Tibial nerve (tissue), 4 donors: Measurements from ENCODE around the gene KCNJ1. TPM values are rescaled to one million over a fixed set of nuclear protein-coding genes. Genes with fewer than 3 reads are reported as not detected.

Experiments
- DNase-seq, 2 donors: peaks; one replicate each; pipeline ENCODE4 v3.0.0-alpha.2; 2019; ENCODE audit warnings: low spot score in 2 of 2
- H3K27ac ChIP-seq, 4 donors: fragments of 200-600 bp; sonication (generic) in 3 of 4; one replicate each; pipeline ENCODE4 v1.5.1; 2017 to 2019; ENCODE audit warnings: mild to moderate bottlenecking in 1 of 4
- H3K27me3 ChIP-seq, 2 donors: fragments of 200-600 bp; sonication (generic) in 1 of 2; one replicate each; pipeline versions ENCODE4 v1.5.1 to v1.6.0; 2017 to 2019
- H3K36me3 ChIP-seq, 3 donors: fragments of 200-600 bp; sonication (generic); one replicate each; pipeline ENCODE4 v1.5.1; 2018 to 2019
- H3K4me1 ChIP-seq, 4 donors: fragments of 200-600 bp; sonication (generic) in 3 of 4; one replicate each; pipeline ENCODE4 v1.5.1; 2017 to 2019
- H3K4me3 ChIP-seq, 4 donors: fragments of 200-600 bp; sonication (generic) in 3 of 4; one replicate each; pipeline ENCODE4 v1.5.1; 2017 to 2019; ENCODE audit warnings: mild to moderate bottlenecking in 1 of 4, moderate library complexity in 1 of 4
- H3K9me3 ChIP-seq, 4 donors: fragments of 200-600 bp; sonication (generic) in 3 of 4; one replicate each; pipeline ENCODE4 v1.5.1; 2017 to 2019
- EP300 ChIP-seq, 2 donors: sonication (generic); formaldehyde crosslinking; IDR thresholded peaks; one replicate each; pipeline ENCODE4 v1.6.1; 2017; ENCODE audit warnings: antibody characterized with exemption in 2 of 2, mild to moderate bottlenecking in 1 of 2
- POLR2A ChIP-seq, 2 donors: fragments of 450-650 bp; IDR thresholded peaks; one replicate each; pipeline ENCODE4 v1.6.1; 2017; ENCODE audit warnings: antibody characterized with exemption in 2 of 2, mild to moderate bottlenecking in 2 of 2, moderate library complexity in 2 of 2
- WGBS, 2 donors: methylation state at CpG; one replicate each; pipeline ENCODE4 v1.1.5; 2018; 5-methylcytosine and 5-hydroxymethylcytosine counted together
- total RNA-seq, 4 donors: library from RNA; depleted of rRNA; stranded (reverse); fragments of >200 nt; gene quantifications; one replicate each; pipeline ENCODE4 v1.1.0, GENCODE V29; 2016
- TF ChIP-seq, protein P1 (sequence below), 5 experiments: fragments of 200-600 bp in 3 of 5; fragments of 450-650 bp in 2 of 5; sonication (generic) in 3 of 5; IDR thresholded peaks; one replicate each; pipeline ENCODE4 v1.5.1; 2016 to 2019; ENCODE audit warnings: antibody characterized with exemption in 5 of 5, mild to moderate bottlenecking in 3 of 5, moderate library complexity in 2 of 5

Gene KCNJ1
- total RNA-seq, 4 donors from 2014 or later = not detected

DNA sequence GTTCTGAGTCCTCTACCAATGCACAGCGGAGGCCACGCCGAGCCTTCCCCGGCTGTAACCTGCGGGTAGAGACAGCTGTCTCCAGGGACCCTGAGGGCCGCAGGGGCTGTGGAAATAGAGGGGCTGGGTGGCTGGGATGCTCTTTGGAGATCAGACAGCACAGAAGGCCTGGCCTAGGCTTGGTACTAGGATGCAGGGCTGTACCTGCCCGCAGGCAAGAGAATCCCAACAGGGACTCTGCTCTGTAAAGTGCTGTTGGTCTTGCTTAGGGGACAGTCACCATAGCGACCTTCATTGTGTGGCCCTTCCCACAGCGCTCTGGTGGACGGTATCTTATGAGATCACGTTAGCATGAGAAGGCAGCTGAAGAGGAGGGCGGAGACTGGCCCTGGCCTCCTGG, 12.7 kb upstream of the KCNJ1 start:
- DNase-seq = no peak
- H3K9me3 ChIP-seq = no peaks in the 10 kb centered on the region
- no peak overlapping the region for H3K27ac ChIP-seq
- H3K27me3 ChIP-seq = peaks cover 0 to 30% of the 10 kb centered on the region in 2 donors
- H3K4me3 ChIP-seq = no peak overlapping the region
- no peaks in the 10 kb centered on the region for H3K36me3 ChIP-seq
- WGBS, 2 donors = 81 to 86% methylated on average over 12 of the region's 12 CpGs
- H3K4me1 ChIP-seq = no peaks in the 10 kb centered on the region
- TF ChIP-seq, protein P1, sequence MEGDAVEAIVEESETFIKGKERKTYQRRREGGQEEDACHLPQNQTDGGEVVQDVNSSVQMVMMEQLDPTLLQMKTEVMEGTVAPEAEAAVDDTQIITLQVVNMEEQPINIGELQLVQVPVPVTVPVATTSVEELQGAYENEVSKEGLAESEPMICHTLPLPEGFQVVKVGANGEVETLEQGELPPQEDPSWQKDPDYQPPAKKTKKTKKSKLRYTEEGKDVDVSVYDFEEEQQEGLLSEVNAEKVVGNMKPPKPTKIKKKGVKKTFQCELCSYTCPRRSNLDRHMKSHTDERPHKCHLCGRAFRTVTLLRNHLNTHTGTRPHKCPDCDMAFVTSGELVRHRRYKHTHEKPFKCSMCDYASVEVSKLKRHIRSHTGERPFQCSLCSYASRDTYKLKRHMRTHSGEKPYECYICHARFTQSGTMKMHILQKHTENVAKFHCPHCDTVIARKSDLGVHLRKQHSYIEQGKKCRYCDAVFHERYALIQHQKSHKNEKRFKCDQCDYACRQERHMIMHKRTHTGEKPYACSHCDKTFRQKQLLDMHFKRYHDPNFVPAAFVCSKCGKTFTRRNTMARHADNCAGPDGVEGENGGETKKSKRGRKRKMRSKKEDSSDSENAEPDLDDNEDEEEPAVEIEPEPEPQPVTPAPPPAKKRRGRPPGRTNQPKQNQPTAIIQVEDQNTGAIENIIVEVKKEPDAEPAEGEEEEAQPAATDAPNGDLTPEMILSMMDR (IDR thresholded peaks at IDR 0.05) = no peak
- no peak for TF ChIP-seq EP300 (IDR thresholded peaks at IDR 0.05)
- no peak for TF ChIP-seq POLR2A (IDR thresholded peaks at IDR 0.05)

DNA sequence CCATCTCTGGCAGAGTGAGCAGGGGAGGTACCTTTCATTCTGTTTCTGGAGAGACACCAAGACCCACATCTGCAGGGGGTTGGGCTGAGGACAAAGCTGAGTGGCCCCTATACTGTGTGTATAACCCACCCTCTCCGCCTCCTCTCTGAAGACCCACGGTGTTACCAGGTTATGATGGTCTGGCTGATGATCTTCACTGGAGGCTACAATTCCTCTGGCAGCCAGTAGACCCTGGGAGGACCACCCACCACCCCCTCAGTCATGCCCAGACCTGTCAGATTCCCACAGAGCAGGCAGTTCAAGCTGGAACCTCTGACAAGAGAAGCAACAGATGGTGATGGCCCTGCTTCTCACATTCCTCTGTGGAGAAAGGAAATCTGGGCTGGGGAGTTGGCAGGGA, 11.4 kb upstream of the KCNJ1 start:
- TF ChIP-seq, protein P1 (IDR thresholded peaks at IDR 0.05) = no peak
- TF ChIP-seq POLR2A (IDR thresholded peaks at IDR 0.05) (no peak), EP300 (IDR thresholded peaks at IDR 0.05) (no peak)
- Histone ChIP-seq H3K4me1 (no peaks in the 10 kb centered on the region), H3K27ac (no peak overlapping the region), H3K4me3 (no peak overlapping the region), H3K36me3 (no peaks in the 10 kb centered on the region), H3K27me3 (peaks cover 0 to 30% of the 10 kb centered on the region in 2 donors), H3K9me3 (no peaks in the 10 kb centered on the region)
- no peak for DNase-seq
- 83 to 85% methylated on average over 2 of the region's 2 CpGs for whole genome bisulfite sequencing, 2 donors

DNA sequence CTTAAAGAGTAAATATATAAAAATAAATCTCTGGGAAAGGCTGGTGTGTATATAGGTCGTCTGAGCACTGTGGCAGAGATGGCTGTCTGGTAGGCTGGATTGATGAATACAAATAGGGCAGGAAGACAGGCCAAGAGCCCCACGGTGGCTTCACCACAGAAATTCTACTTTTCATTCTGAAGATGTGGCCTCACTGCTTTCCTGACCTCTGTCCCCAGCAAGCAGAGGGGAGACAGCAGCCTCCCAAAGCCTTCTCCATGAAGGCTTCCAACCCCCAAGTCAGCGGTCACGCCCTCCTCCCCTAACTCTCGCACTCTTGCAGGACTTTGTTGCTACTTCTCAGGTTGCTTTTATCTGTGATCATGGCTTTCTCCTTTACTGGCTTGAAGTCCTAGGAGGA, 10.6 kb upstream of the KCNJ1 start:
- no peak for DNase-seq
- H3K9me3 ChIP-seq = no peaks in the 10 kb centered on the region
- WGBS, 2 donors = 78 to 84% methylated on average over 5 of the region's 5 CpGs
- no peaks in the 10 kb centered on the region for H3K4me1 ChIP-seq
- no peak for TF ChIP-seq POLR2A (IDR thresholded peaks at IDR 0.05)
- TF ChIP-seq, protein P1 (IDR thresholded peaks at IDR 0.05) = no peak
- TF ChIP-seq EP300 (IDR thresholded peaks at IDR 0.05) = no peak
- H3K36me3 ChIP-seq = no peaks in the 10 kb centered on the region
- H3K4me3 ChIP-seq = no peak overlapping the region
- H3K27ac ChIP-seq = no peak overlapping the region
- H3K27me3 ChIP-seq = peaks cover 0 to 28% of the 10 kb centered on the region in 2 donors

DNA sequence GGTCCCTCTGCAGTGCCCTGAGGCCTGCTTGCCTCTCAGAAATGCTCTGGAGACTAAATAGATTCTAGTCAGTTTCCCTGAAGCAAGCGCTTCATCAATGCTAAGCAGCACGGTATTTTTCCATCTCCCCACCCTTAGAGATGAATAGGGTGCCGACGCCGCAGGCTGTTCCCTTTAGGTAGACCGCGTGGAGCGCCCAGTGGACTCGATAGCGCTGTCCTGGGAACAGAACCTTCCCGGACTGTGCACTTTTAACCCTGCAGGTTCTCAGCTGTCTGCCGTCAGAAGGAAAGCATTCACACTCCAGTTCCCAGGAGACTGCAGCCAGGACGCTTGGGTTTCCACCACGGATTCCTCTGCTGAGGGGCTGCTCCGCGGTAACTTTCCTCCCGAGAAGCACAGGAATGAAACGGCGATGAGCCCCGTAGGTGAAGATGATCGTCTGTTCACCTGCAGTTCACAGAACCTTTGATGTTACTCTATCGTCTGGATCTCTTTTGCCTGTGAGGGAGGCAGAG, 9.1 kb upstream of the KCNJ1 start:
- H3K27ac ChIP-seq = no peak overlapping the region
- no peak overlapping the region for H3K4me3 ChIP-seq
- 80 to 81% methylated on average over 22 of the region's 22 CpGs for WGBS, 2 donors
- TF ChIP-seq EP300 (IDR thresholded peaks at IDR 0.05) (no peak), POLR2A (IDR thresholded peaks at IDR 0.05) (no peak)
- TF ChIP-seq, protein P1 (IDR thresholded peaks at IDR 0.05) = no peak
- no peak for DNase-seq
- no peaks in the 10 kb centered on the region for H3K9me3 ChIP-seq
- no peaks in the 10 kb centered on the region for H3K36me3 ChIP-seq
- no peaks in the 10 kb centered on the region for H3K4me1 ChIP-seq
- H3K27me3 ChIP-seq = peaks cover 0 to 18% of the 10 kb centered on the region in 2 donors

DNA sequence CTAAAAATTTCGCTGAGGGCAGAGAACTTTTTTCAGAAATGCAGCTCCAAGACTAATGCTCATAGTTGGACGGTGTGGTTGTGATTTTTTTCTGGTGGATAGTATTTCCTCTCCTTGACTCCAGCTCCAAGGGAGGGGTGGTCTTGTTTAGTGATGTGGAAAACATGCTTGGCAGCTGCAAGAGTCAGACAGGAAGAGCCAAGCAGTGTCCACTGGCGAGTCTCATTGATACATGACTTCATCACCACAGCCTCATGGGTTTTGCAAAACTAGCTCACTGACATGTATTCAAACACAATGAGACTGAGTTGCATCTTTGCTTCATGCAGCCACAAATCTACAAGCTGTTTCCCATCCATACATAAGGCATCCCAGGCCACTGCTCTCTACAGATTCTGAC, 7.3 kb upstream of the KCNJ1 start:
- peaks cover 0 to 6% of the 10 kb centered on the region in 2 donors for H3K27me3 ChIP-seq
- no peaks in the 10 kb centered on the region for H3K36me3 ChIP-seq
- H3K4me3 ChIP-seq = no peak overlapping the region
- H3K27ac ChIP-seq = no peak overlapping the region
- 48 to 72% methylated on average over 3 of the region's 3 CpGs for WGBS, 2 donors
- TF ChIP-seq, protein P1 (IDR thresholded peaks at IDR 0.05) = no peak
- TF ChIP-seq POLR2A (IDR thresholded peaks at IDR 0.05) = no peak
- TF ChIP-seq EP300 (IDR thresholded peaks at IDR 0.05) = no peak
- no peaks in the 10 kb centered on the region for H3K4me1 ChIP-seq
- no peak for DNase-seq
- no peaks in the 10 kb centered on the region for H3K9me3 ChIP-seq
